OCI-LY1 (cell line): ENCODE measurements around the gene ALKBH7.
A peak's percentile ranks its signal among the peaks of the same experiment; 100 is the strongest.
"Not testable (repeated sequence)": the region's sequence is repeated elsewhere in the genome, so short reads cannot be mapped to it uniquely, and the experiment has no call there.

Source experiments
- H2AFZ ChIP-seq: fragments of 200-600 bp; sonication (generic), shearing (Covaris generic); 2 replicates; pipeline ENCODE4 v1.6.0; 2014; ENCODE audit warnings: antibody characterized with exemption, mild to moderate bottlenecking, low read length
- H3F3A ChIP-seq: fragments of 200-600 bp; sonication (generic), shearing (Covaris generic); 2 replicates; pipeline ENCODE4 v1.6.0; 2014; ENCODE audit warnings: mild to moderate bottlenecking, antibody characterized with exemption, low read length, moderate library complexity; ENCODE audit not compliant: insufficient read depth
- H3K27ac ChIP-seq: fragments of 200-600 bp; sonication (generic); 2 replicates; pipeline ENCODE4 v1.5.1; 2014; ENCODE audit warnings: low read length, mixed run types, mild to moderate bottlenecking, low read depth; ENCODE audit not compliant: poor library complexity, severe bottlenecking
- H3K27me3 ChIP-seq: fragments of 200-600 bp; sonication (generic); 2 replicates; pipeline ENCODE4 v1.6.0; 2014; ENCODE audit warnings: antibody characterized with exemption, mild to moderate bottlenecking, low read length, moderate library complexity; ENCODE audit not compliant: insufficient read depth
- H3K36me3 ChIP-seq: fragments of 200-600 bp; sonication (generic); 2 replicates; pipeline ENCODE4 v1.6.1; 2014; ENCODE audit warnings: mild to moderate bottlenecking, antibody characterized with exemption, low read length, moderate library complexity, mixed read lengths; ENCODE audit not compliant: insufficient read depth
- H3K4me1 ChIP-seq: fragments of 200-600 bp; sonication (generic); 2 replicates; pipeline ENCODE4 v1.5.1; 2014; ENCODE audit warnings: mild to moderate bottlenecking, low read length, moderate library complexity; ENCODE audit not compliant: insufficient read depth, severe bottlenecking
- H3K4me2 ChIP-seq: fragments of 200-600 bp; sonication (generic), shearing (Covaris generic); 2 replicates; pipeline ENCODE4 v1.6.1; 2014; ENCODE audit warnings: low read length
- H3K4me3 ChIP-seq: fragments of 200-600 bp; sonication (generic); 2 replicates; pipeline ENCODE4 v1.5.1; 2014; ENCODE audit warnings: low read length, low read depth, mild to moderate bottlenecking, mixed read lengths; ENCODE audit not compliant: poor library complexity, severe bottlenecking
- H3K79me2 ChIP-seq: fragments of 200-600 bp; shearing (Covaris generic); 2 replicates; pipeline ENCODE4 v1.6.1; 2016; ENCODE audit warnings: mixed run types, low read length, mixed read lengths; ENCODE audit not compliant: insufficient read depth
- H3K9ac ChIP-seq: fragments of 200-600 bp; sonication (generic), shearing (Covaris generic); 2 replicates; pipeline ENCODE4 v1.6.1; 2014; ENCODE audit warnings: mild to moderate bottlenecking, low read length, mixed read lengths
- H3K9me2 ChIP-seq: fragments of 200-600 bp; sonication (generic), shearing (Covaris generic); 2 replicates; pipeline ENCODE4 v1.6.1; 2014; ENCODE audit warnings: low read depth, mild to moderate bottlenecking, low read length, mixed read lengths
- H3K9me3 ChIP-seq: fragments of 200-600 bp; shearing (Covaris generic); 2 replicates; pipeline ENCODE4 v1.6.1; 2014; ENCODE audit warnings: low read length, mixed read lengths
- H4K20me1 ChIP-seq: fragments of 200-600 bp; sonication (generic), shearing (Covaris generic); 2 replicates; pipeline ENCODE4 v1.6.0; 2016; ENCODE audit warnings: mild to moderate bottlenecking, low read length; ENCODE audit not compliant: insufficient read depth
- EZH2 ChIP-seq: fragments of 200-600 bp; sonication (generic), shearing (Covaris generic); IDR thresholded peaks from 2 replicates; pipeline ENCODE4 v1.8.0; 2017; ENCODE audit warnings: borderline replicate concordance, mixed run types, mild to moderate bottlenecking, antibody characterized with exemption, low read length, moderate library complexity, mixed read lengths
- TF ChIP-seq, protein P1 (sequence below): fragments of 200-600 bp; sonication (generic), shearing (Covaris generic); IDR thresholded peaks from 2 replicates; pipeline ENCODE4 v1.5.1; 2017; ENCODE audit warnings: mild to moderate bottlenecking, antibody characterized with exemption, low read length, moderate library complexity, mixed read lengths

ALKBH7 gene

DNA sequence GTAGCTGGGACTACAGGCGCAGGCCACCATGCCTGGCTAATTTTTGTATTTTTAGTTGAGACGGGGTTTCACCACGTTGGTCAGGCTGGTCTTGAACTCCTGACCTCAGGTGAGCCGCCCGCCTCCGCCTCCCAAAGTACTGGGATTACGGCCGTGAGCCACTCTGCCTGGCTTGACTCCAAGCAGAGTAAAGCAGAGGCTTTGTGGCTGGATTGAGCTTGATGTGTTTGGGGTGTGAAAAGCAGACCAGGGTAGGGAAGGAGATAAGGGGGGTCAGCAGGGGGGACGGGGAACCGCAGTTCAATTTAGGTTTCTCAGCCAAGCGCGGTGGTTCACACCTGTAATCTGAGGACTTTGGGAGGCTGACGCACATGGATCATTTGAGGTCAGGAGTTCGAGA, 15.4 kb upstream of the ALKBH7 start:
- Histone ChIP-seq H3F3A (no peaks in the 10 kb centered on the region), H3K9me3 (no peaks in the 10 kb centered on the region), H3K9me2 (no peaks in the 10 kb centered on the region), H3K27me3 (peaks cover 8% of the 10 kb centered on the region; the same call in 1 of the 2 replicates), H3K27ac (no peak overlapping the region), H3K79me2 (no peaks in the 10 kb centered on the region), H3K4me3 (no peak overlapping the region), H4K20me1 (no peaks in the 10 kb centered on the region), H3K4me1 (peaks cover 2% of the 10 kb centered on the region), H2AFZ (no peak overlapping the region), H3K4me2 (no peak overlapping the region), H3K9ac (no peak overlapping the region), H3K36me3 (no peaks in the 10 kb centered on the region)
- TF ChIP-seq, protein P1, sequence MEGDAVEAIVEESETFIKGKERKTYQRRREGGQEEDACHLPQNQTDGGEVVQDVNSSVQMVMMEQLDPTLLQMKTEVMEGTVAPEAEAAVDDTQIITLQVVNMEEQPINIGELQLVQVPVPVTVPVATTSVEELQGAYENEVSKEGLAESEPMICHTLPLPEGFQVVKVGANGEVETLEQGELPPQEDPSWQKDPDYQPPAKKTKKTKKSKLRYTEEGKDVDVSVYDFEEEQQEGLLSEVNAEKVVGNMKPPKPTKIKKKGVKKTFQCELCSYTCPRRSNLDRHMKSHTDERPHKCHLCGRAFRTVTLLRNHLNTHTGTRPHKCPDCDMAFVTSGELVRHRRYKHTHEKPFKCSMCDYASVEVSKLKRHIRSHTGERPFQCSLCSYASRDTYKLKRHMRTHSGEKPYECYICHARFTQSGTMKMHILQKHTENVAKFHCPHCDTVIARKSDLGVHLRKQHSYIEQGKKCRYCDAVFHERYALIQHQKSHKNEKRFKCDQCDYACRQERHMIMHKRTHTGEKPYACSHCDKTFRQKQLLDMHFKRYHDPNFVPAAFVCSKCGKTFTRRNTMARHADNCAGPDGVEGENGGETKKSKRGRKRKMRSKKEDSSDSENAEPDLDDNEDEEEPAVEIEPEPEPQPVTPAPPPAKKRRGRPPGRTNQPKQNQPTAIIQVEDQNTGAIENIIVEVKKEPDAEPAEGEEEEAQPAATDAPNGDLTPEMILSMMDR = no peak
- no peak for TF ChIP-seq EZH2

DNA sequence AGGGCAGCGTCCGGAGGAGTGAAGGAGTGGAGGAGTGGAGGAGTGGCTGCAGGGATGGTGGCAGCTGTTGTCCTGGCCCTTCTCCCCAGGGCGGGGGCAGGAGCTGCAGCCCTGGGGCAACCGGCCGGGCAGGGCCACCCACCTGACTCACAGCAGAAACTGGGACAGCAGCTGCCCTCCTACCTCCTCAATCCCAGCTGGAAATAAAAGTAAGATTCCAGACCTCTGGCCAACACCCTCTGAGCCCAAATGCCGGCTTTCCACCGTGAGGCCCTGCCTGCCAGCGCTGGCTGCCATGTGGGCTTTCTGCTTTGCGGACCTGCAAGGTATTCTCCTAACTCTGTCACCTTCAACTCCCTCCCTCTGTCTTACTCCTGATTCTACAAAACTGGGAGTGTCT, 14.6 kb upstream of the ALKBH7 start:
- no peak overlapping the region for H3K27ac ChIP-seq
- H2AFZ ChIP-seq = no peak overlapping the region
- H3K36me3 ChIP-seq = no peaks in the 10 kb centered on the region
- no peak overlapping the region for H3K4me2 ChIP-seq
- peaks cover 10% of the 10 kb centered on the region for H3K4me1 ChIP-seq
- H3K9ac ChIP-seq = no peak overlapping the region
- H3K9me2 ChIP-seq = no peaks in the 10 kb centered on the region
- H3K27me3 ChIP-seq = no peaks in the 10 kb centered on the region
- H3K79me2 ChIP-seq = no peaks in the 10 kb centered on the region
- H3K4me3 ChIP-seq = no peak overlapping the region
- no peaks in the 10 kb centered on the region for H4K20me1 ChIP-seq
- H3K9me3 ChIP-seq = no peaks in the 10 kb centered on the region
- TF ChIP-seq, protein P1 = no peak
- TF ChIP-seq EZH2 = no peak
- no peaks in the 10 kb centered on the region for H3F3A ChIP-seq

DNA sequence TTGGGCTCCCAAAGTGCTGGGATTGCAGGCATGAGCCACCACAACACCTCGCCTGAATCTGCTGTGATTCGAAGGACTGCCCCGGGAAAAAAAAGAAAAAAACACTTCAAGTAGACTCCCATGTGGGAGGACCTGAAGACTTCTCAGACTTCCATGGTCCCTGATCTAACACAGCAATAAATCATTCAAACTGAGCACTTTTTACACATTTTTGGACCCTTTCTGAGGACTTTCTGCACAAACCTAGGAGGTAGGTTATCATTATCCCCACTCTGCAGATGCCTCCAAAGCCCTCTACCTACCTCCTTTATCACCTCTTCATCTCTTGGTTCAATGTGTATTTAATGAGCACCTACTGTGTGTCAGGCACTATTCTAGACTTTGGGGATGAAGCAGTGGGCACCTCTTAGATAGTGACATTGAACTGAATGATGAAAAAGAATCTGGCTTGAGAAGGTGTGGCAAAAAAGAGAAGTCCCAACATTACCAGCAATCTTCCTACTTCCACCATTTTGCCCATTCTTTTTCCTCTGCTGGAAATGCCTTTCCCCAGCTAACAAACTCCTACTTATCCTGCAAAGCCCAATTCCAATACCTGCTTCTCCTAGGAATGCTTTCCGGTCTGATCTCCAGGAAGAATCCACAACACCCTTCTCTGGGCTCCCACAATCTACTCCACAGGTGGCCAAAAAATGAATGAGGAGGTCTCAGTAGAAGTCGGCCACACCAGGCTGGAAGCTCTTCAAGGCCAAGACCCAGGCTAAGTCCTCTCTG, 12.8 kb upstream of the ALKBH7 start:
- H3K9ac ChIP-seq = no peak overlapping the region
- no peak overlapping the region for H2AFZ ChIP-seq
- H4K20me1 ChIP-seq = no peaks in the 10 kb centered on the region
- H3K9me2 ChIP-seq = no peaks in the 10 kb centered on the region
- TF ChIP-seq, protein P1 = no peak
- TF ChIP-seq EZH2 = no peak
- H3K79me2 ChIP-seq = no peaks in the 10 kb centered on the region
- H3K27ac ChIP-seq = no peak overlapping the region
- no peaks in the 10 kb centered on the region for H3K9me3 ChIP-seq
- no peak overlapping the region for H3K4me2 ChIP-seq
- H3K4me1 ChIP-seq = peaks cover 14% of the 10 kb centered on the region
- H3K4me3 ChIP-seq = no peak overlapping the region
- no peaks in the 10 kb centered on the region for H3F3A ChIP-seq
- H3K36me3 ChIP-seq = peaks cover 5% of the 10 kb centered on the region
- H3K27me3 ChIP-seq = no peaks in the 10 kb centered on the region

DNA sequence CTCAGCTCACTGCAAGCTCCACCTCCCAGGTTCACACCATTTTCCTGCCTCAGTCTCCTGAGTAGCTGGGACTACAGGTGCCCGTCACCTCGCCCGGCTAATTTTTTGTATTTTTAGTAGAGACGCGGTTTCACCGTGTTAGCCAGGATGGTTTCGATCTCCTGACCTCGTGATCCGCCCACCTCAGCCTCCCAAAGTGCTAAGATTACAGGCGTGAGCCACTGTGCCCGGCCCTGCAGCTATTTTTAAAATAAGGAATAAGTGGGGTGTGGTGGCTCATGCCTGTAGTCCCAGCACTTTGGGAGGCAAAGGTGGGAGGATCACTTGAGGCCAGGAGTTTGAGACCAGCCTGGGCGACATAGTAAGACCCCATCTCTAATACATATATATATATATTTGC, 12.1 kb upstream of the ALKBH7 start:
- peaks cover 14% of the 10 kb centered on the region for H3K4me1 ChIP-seq
- H3K4me2 ChIP-seq = not testable (repeated sequence)

DNA sequence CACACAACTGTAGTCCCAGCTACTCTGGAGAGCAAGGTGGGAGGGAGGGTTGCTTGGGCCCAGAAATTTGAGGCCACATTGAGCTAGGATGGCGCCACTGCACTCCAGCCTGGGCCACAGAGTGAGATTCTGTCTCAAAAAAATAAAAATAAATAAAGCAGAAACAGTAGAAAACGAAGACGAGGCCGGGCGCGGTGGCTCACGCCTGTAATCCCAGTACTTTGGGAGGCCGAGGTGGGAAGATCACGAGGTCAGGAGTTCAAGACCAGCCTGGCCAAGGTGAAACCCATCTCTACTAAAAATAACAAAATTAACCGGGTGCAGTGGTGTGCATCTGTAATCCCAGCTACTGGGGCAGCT, 11.8 kb upstream of the ALKBH7 start:
- not testable (repeated sequence) for H3F3A ChIP-seq, H3K27me3 ChIP-seq, H3K79me2 ChIP-seq, H4K20me1 ChIP-seq, H3K9me2 ChIP-seq, H3K27ac ChIP-seq, H3K9ac ChIP-seq, H2AFZ ChIP-seq, H3K9me3 ChIP-seq
- H3K36me3 ChIP-seq = peaks cover 16% of the 10 kb centered on the region
- peak overlapping the region; percentile 82 for H3K4me3 ChIP-seq
- H3K4me1 ChIP-seq = peaks cover 14% of the 10 kb centered on the region
- peak overlapping the region; percentile 80 for H3K4me2 ChIP-seq

More for the DNA sequence above, 12.1 kb upstream of the ALKBH7 start:
- not testable (repeated sequence) for H2AFZ ChIP-seq, H3K9ac ChIP-seq, H3K4me3 ChIP-seq, H3K27me3 ChIP-seq, H3K79me2 ChIP-seq, H3K9me2 ChIP-seq, H3F3A ChIP-seq, H3K9me3 ChIP-seq, H4K20me1 ChIP-seq, H3K27ac ChIP-seq
- H3K36me3 ChIP-seq = peaks cover 12% of the 10 kb centered on the region
